GM12878 (cell line): ENCODE data around the gene FSTL1. TPM values are rescaled to one million over a fixed set of nuclear protein-coding genes. Genes with fewer than 3 reads are reported as not detected.

Source experiments
- ATAC-seq: fragments of 200-7000 bp; cut with Tn5 transposase; 3 replicates; pipeline ENCODE4 v1.9.1; 2020; ENCODE audit warnings: mild to moderate bottlenecking, moderate library complexity
- BruUV-seq: library from RNA; stranded (reverse); fragments of 400-500 nt; replicated peaks from 2 replicates; lab custom pipeline; 2021; lab: Mats Ljungman, UMichigan
- CTCF ChIA-PET: fragments of 300-600 bp; sonication (Branson Sonifier 250); formaldehyde crosslinking; extraction: SDS; loops from one replicate; lab custom pipeline; 2021; ENCODE audit warnings: inconsistent platforms; lab: Yijun Ruan, JAX
- POLR2A ChIA-PET: fragments of 350-600 bp; formaldehyde crosslinking; extraction: SDS; loops from one replicate; lab custom pipeline; 2021; ENCODE audit warnings: inconsistent platforms; lab: Charles Lee
- RAD21 ChIA-PET: fragments of 300-600 bp; sonication (Branson Sonifier 250); formaldehyde crosslinking; loops from one replicate; lab custom pipeline; 2023; ENCODE audit warnings: antibody characterized with exemption; ENCODE audit not compliant: unreplicated experiment; lab: Charles Lee
- SMC1A ChIA-PET: fragments of 300-600 bp; sonication (Branson Sonifier 250); formaldehyde crosslinking; loops from one replicate; lab custom pipeline; 2023; ENCODE audit not compliant: unreplicated experiment, uncharacterized antibody; lab: Charles Lee
- DNase-seq: peaks from one replicate; pipeline ENCODE4 v3.0.0-alpha.2; 2011; ENCODE audit warnings: low read depth, low spot score
- FAIRE-seq: peaks from 3 replicates; lab custom pipeline; 2011; peaks lifted over from hg19 to GRCh38; lab: Jason Lieb, UNC
- H2AFZ ChIP-seq: 2 replicates; pipeline ENCODE4 v1.6.0; 2011; ENCODE audit warnings: low read depth, low read length, control low read depth; ENCODE audit not compliant: control insufficient read depth
- H3K27ac ChIP-seq: 2 replicates; pipeline ENCODE4 v1.5.1; 2011; ENCODE audit warnings: control low read depth; ENCODE audit not compliant: control insufficient read depth, insufficient read depth
- H3K27me3 ChIP-seq, 2 experiments: replicated peaks in 1 of 2; 2 replicates each; pipeline versions ENCODE4 v1.6.0 to v1.6.1; 2011; ENCODE audit warnings: low read length in 1 of 2; ENCODE audit not compliant: control insufficient read depth in 2 of 2, insufficient read depth in 2 of 2
- H3K36me3 ChIP-seq, 2 experiments: 2 replicates each; pipeline ENCODE4 v1.5.1; 2011; ENCODE audit warnings: low read length in 1 of 2; ENCODE audit not compliant: control insufficient read depth in 2 of 2, insufficient read depth in 2 of 2
- H3K4me1 ChIP-seq: 2 replicates; pipeline ENCODE4 v1.6.1; 2011; ENCODE audit warnings: mild to moderate bottlenecking, low read length, moderate library complexity, mixed read lengths; ENCODE audit not compliant: control insufficient read depth, insufficient read depth
- H3K4me2 ChIP-seq: 2 replicates; pipeline ENCODE4 v1.6.0; 2011; ENCODE audit warnings: control low read depth; ENCODE audit not compliant: control insufficient read depth, insufficient read depth
- H3K4me3 ChIP-seq: fragments of 200-600 bp; sonication (generic); 2 replicates; pipeline ENCODE4 v1.5.1; 2016
- H3K79me2 ChIP-seq: 2 replicates; pipeline ENCODE4 v1.6.0; 2011; ENCODE audit warnings: low read length; ENCODE audit not compliant: control insufficient read depth, insufficient read depth
- H3K9ac ChIP-seq: 2 replicates; pipeline ENCODE4 v1.8.0; 2011; ENCODE audit warnings: low read length, control low read depth, mixed read lengths; ENCODE audit not compliant: control insufficient read depth, insufficient read depth
- H3K9me3 ChIP-seq: replicated peaks from 3 replicates; pipeline ENCODE4 v1.5.1; 2011; ENCODE audit warnings: mild to moderate bottlenecking, low read length; ENCODE audit not compliant: control insufficient read depth, insufficient read depth
- H4K20me1 ChIP-seq: 2 replicates; pipeline ENCODE4 v1.6.0; 2011; ENCODE audit not compliant: control insufficient read depth, insufficient read depth
- BMI1 ChIP-seq: fragments of 450-650 bp; IDR thresholded peaks from 2 replicates; pipeline ENCODE4 v1.6.1; 2016; ENCODE audit warnings: mild to moderate bottlenecking, moderate library complexity, borderline replicate concordance
- FOXM1 ChIP-seq: IDR thresholded peaks from 2 replicates; pipeline ENCODE4 v1.6.1; 2012; ENCODE audit warnings: low read depth, mild to moderate bottlenecking, inconsistent platforms, low read length, moderate library complexity
- HDAC6 ChIP-seq: fragments of 200-600 bp; sonication (generic); IDR thresholded peaks from one replicate; pipeline ENCODE4 v1.8.0; 2017; ENCODE audit warnings: antibody characterized with exemption; ENCODE audit not compliant: unreplicated experiment
- KLF5 ChIP-seq: fragments of 450-650 bp; IDR thresholded peaks from 2 replicates; pipeline ENCODE4 v1.6.1; 2014; ENCODE audit warnings: mild to moderate bottlenecking; ENCODE audit not compliant: partially characterized antibody
- MEF2B ChIP-seq: fragments of 450-650 bp; IDR thresholded peaks from 2 replicates; pipeline ENCODE4 v1.6.1; 2018; ENCODE audit warnings: mild to moderate bottlenecking, moderate library complexity; ENCODE audit not compliant: partially characterized antibody, poor library complexity, severe bottlenecking
- NFXL1 ChIP-seq: fragments of 450-650 bp; IDR thresholded peaks from 2 replicates; pipeline ENCODE4 v1.6.1; 2017; ENCODE audit warnings: antibody characterized with exemption, mild to moderate bottlenecking, borderline replicate concordance
- NR2C1 ChIP-seq: fragments of 450-650 bp; IDR thresholded peaks from 2 replicates; pipeline ENCODE4 v1.6.1; 2017; ENCODE audit warnings: antibody characterized with exemption, mild to moderate bottlenecking, moderate library complexity
- YY1 ChIP-seq: IDR thresholded peaks from 2 replicates; pipeline ENCODE4 v1.6.1; 2011; ENCODE audit warnings: low read depth, mild to moderate bottlenecking, low read length
- ZNF24 ChIP-seq: fragments of 450-650 bp; IDR thresholded peaks from 2 replicates; pipeline ENCODE4 v1.6.1; 2017; ENCODE audit warnings: antibody characterized with exemption, mild to moderate bottlenecking
- WGBS: methylation state at CpG from one replicate; pipeline ENCODE4 v1.1.6; 2016; ENCODE audit warnings: low lambda C conversion rate; ENCODE audit not compliant: insufficient replicate concordance, insufficient coverage; ENCODE audit errors: missing lambda C conversion rate; 5-methylcytosine and 5-hydroxymethylcytosine counted together
- in situ Hi-C: fragments of 300-500 bp; cut with MboI; formaldehyde crosslinking; loops from 9 replicates; pipeline ENCODE4 v1.14.3; 2018; ENCODE audit warnings: mixed read lengths
- intact Hi-C: fragments of 100-400 bp; cut with micrococcal nuclease; formaldehyde crosslinking; loops from one replicate; pipeline ENCODE4 v1.14.2; 2022; ENCODE audit not compliant: unreplicated experiment
- polyA plus RNA-seq, 11 experiments: library from polyadenylated mRNA; depleted of rRNA in 4 of 11; unstranded in 6 of 11; stranded (reverse) in 5 of 11; fragments of >200 nt; fragmentation: Nextera tagmentation in 4 of 11; fragmentation: Illumina TruSeq in 1 of 11; extraction: Ambion mirVana in 4 of 11; extraction: Trizol in 1 of 11; gene quantifications; 1 replicate in 1 of 11; 2 replicates in 10 of 11; pipeline versions ENCODE4 v1.2.1 to v1.2.3, GENCODE V29; 2011 to 2016; ENCODE audit warnings: inconsistent platforms in 2 of 11, missing spikeins in 2 of 11, low read depth in 1 of 11
- total RNA-seq, 4 experiments: library from RNA; depleted of rRNA in 3 of 4; stranded (reverse); fragments of >200 nt in 3 of 4; fragmentation: Illumina TruSeq in 1 of 4; extraction: Trizol in 1 of 4; gene quantifications; 2 replicates each; pipeline versions ENCODE4 v1.2.1 to v1.2.3, GENCODE V29; 2013 to 2021
- TF ChIP-seq, protein P1 (sequence below): fragments of 450-650 bp; formaldehyde crosslinking; IDR thresholded peaks from 2 replicates; pipeline ENCODE4 v1.4.0; 2020; ENCODE audit warnings: mild to moderate bottlenecking, moderate library complexity
- TF ChIP-seq, protein P2 (sequence below): fragments of 150-350 bp; IDR thresholded peaks from 2 replicates; pipeline ENCODE4 v1.6.1; 2014; ENCODE audit warnings: mild to moderate bottlenecking, low read depth, low read length

Gene FSTL1
- total and polyA plus RNA-seq, 10 of the 15 experiments (the other 5 are each of a cell fraction or from before 2014, with no cell fraction given) = 0.06 to 1.7 (median 0.32) TPM; not detected in 4

DNA sequence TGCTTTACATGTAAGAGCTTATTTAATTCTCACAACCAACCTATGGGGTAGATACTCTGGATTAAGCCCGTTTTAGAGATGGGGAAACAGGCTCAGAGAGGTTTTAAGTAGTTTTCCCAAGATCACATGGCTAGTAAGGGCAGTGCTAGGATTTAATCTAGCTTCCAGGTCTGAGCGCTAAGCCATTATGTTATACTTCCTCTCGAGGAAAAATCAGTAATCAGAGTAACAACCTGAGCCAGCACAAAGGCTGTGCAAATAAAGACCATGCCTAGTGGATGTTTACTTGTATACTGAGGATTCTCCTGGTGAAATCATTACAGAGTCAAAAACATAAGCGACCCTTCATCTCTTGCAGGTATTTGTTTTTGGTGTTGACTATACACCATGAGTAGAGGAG, 9.0 kb downstream of the FSTL1 start:
- no peak overlapping the region for H3K27ac ChIP-seq
- no peak overlapping the region for H3K4me3 ChIP-seq
- intact Hi-C loops = no loop called here
- no TSS peak for BruUV-seq
- H3K79me2 ChIP-seq = no peaks in the 10 kb centered on the region
- no peak for FAIRE-seq
- no peaks in the 10 kb centered on the region for H3K4me1 ChIP-seq
- ChIA-PET CTCF (no interaction called here), POLR2A (no interaction called here), SMC1A (interaction anchor here (0.6 kb wide), 1 partner anchor 104 kb away, joined by 3 read pairs; no protein-coding TSS in a partner anchor), RAD21 (interaction anchor here (0.7 kb wide), 1 partner anchor 24 kb away, joined by 3 read pairs; no protein-coding TSS in a partner anchor)
- 28% methylated on average over 4 of the region's 4 CpGs for WGBS
- no peak overlapping the region for H3K4me2 ChIP-seq
- H3K36me3 ChIP-seq = no peaks in the 10 kb centered on the region
- ATAC-seq = no peak
- H3K27me3 ChIP-seq = peaks cover 0 to 2% of the 10 kb centered on the region in 2 experiments; a peak in 1 of 4 replicates
- in situ Hi-C loops = no loop called here
- no peaks in the 10 kb centered on the region for H3K9me3 ChIP-seq
- TF ChIP-seq HDAC6 (no peak), BMI1 (no peak), NFXL1 (no peak), NR2C1 (no peak), YY1 (no peak), FOXM1 (no peak), MEF2B (no peak), ZNF24 (no peak), KLF5 (no peak)
- TF ChIP-seq, protein P1, sequence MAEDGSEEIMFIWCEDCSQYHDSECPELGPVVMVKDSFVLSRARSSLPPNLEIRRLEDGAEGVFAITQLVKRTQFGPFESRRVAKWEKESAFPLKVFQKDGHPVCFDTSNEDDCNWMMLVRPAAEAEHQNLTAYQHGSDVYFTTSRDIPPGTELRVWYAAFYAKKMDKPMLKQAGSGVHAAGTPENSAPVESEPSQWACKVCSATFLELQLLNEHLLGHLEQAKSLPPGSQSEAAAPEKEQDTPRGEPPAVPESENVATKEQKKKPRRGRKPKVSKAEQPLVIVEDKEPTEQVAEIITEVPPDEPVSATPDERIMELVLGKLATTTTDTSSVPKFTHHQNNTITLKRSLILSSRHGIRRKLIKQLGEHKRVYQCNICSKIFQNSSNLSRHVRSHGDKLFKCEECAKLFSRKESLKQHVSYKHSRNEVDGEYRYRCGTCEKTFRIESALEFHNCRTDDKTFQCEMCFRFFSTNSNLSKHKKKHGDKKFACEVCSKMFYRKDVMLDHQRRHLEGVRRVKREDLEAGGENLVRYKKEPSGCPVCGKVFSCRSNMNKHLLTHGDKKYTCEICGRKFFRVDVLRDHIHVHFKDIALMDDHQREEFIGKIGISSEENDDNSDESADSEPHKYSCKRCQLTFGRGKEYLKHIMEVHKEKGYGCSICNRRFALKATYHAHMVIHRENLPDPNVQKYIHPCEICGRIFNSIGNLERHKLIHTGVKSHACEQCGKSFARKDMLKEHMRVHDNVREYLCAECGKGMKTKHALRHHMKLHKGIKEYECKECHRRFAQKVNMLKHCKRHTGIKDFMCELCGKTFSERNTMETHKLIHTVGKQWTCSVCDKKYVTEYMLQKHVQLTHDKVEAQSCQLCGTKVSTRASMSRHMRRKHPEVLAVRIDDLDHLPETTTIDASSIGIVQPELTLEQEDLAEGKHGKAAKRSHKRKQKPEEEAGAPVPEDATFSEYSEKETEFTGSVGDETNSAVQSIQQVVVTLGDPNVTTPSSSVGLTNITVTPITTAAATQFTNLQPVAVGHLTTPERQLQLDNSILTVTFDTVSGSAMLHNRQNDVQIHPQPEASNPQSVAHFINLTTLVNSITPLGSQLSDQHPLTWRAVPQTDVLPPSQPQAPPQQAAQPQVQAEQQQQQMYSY (CRISPR knock-in tag) = no peak
- TF ChIP-seq, protein P2, sequence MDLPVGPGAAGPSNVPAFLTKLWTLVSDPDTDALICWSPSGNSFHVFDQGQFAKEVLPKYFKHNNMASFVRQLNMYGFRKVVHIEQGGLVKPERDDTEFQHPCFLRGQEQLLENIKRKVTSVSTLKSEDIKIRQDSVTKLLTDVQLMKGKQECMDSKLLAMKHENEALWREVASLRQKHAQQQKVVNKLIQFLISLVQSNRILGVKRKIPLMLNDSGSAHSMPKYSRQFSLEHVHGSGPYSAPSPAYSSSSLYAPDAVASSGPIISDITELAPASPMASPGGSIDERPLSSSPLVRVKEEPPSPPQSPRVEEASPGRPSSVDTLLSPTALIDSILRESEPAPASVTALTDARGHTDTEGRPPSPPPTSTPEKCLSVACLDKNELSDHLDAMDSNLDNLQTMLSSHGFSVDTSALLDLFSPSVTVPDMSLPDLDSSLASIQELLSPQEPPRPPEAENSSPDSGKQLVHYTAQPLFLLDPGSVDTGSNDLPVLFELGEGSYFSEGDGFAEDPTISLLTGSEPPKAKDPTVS = no peak
- no peak overlapping the region for H2AFZ ChIP-seq
- no peak for DNase-seq
- no peak overlapping the region for H3K9ac ChIP-seq
- no peaks in the 10 kb centered on the region for H4K20me1 ChIP-seq
